HepG2 (cell line): ENCODE results near the gene BRCA2. TPM values are rescaled to one million over a fixed set of nuclear protein-coding genes. Genes with fewer than 3 reads are reported as not detected.

ENCODE experiments used
- DMTF1 ChIP-seq: sonication (generic); formaldehyde crosslinking; IDR thresholded peaks from 2 replicates; pipeline ENCODE4 v1.4.0; 2020; ENCODE audit warnings: mild to moderate bottlenecking, missing genetic modification reagents
- HHEX ChIP-seq: IDR thresholded peaks from 2 replicates; pipeline ENCODE4 v1.6.1; 2016; ENCODE audit warnings: control low read depth
- KLF11 ChIP-seq: IDR thresholded peaks from 2 replicates; pipeline ENCODE4 v1.6.1; 2016; ENCODE audit warnings: missing compliant biosample characterization
- KMT2B ChIP-seq: IDR thresholded peaks from 2 replicates; pipeline ENCODE4 v1.6.1; 2016; ENCODE audit warnings: missing genetic modification reagents, missing compliant biosample characterization
- MIER2 ChIP-seq: IDR thresholded peaks from 2 replicates; pipeline ENCODE4 v1.6.1; 2016; ENCODE audit warnings: missing biosample characterization, missing genetic modification reagents
- PATZ1 ChIP-seq: sonication (generic); formaldehyde crosslinking; IDR thresholded peaks from 2 replicates; pipeline ENCODE4 v1.4.0; 2020; ENCODE audit warnings: missing genetic modification reagents
- TFDP1 ChIP-seq: IDR thresholded peaks from 2 replicates; pipeline ENCODE4 v1.6.1; 2016; ENCODE audit warnings: missing compliant biosample characterization, missing genetic modification reagents, borderline replicate concordance
- ZNF431 ChIP-seq: sonication (generic); formaldehyde crosslinking; IDR thresholded peaks from 2 replicates; pipeline ENCODE4 v1.9.0; 2022; ENCODE audit warnings: missing genetic modification reagents, low read depth, mild to moderate bottlenecking, borderline replicate concordance
- ZNF703 ChIP-seq: sonication (generic); formaldehyde crosslinking; IDR thresholded peaks from 2 replicates; pipeline ENCODE4 v1.5.1; 2020; ENCODE audit warnings: missing genetic modification reagents, mild to moderate bottlenecking, moderate library complexity, borderline replicate concordance
- polyA plus RNA-seq, 8 experiments: library from polyadenylated mRNA; depleted of rRNA in 3 of 8; stranded (reverse) in 7 of 8; unstranded in 1 of 8; fragments of >200 nt; fragmentation: Illumina TruSeq in 4 of 8; extraction: Trizol in 4 of 8; gene quantifications; 2 replicates each; pipeline versions ENCODE4 v1.2.1 to v1.2.3, GENCODE V29; 2011 to 2016; ENCODE audit warnings: low read depth in 4 of 8, missing spikeins in 1 of 8, mixed read lengths in 1 of 8; ENCODE audit not compliant: insufficient read depth in 1 of 8
- total RNA-seq, 5 experiments: library from RNA; depleted of rRNA; stranded (reverse); fragments of >200 nt; fragmentation: Illumina TruSeq; extraction: Trizol; gene quantifications; 2 replicates each; pipeline ENCODE4 v1.2.3, GENCODE V29; 2016; ENCODE audit warnings: low read depth in 1 of 5

Gene BRCA2
- total and polyA plus RNA-seq, 2 of the 13 experiments (the other 11 are each of a cell fraction or from before 2014, with no cell fraction given) = 3.1 to 24.6 TPM

- TF ChIP-seq TFDP1 (CRISPR knock-in tag) (no peak), DMTF1 (CRISPR knock-in tag) (no peak), ZNF703 (no peak), PATZ1 (CRISPR knock-in tag) (no peak), HHEX (CRISPR knock-in tag) (no peak), KLF11 (CRISPR knock-in tag) (no peak), KMT2B (CRISPR knock-in tag) (no peak), MIER2 (CRISPR knock-in tag) (no peak), ZNF431 (no peak)
These were observed 92.5 kb downstream of the BRCA2 start (continued) for GRCh38 chr13:32407854-32408253.
